OCI-LY1 (cell line): Measurements from ENCODE around the gene LGALS13.

Experiments used
- CTCF ChIP-seq: fragments of 200-600 bp; sonication (generic), shearing (Covaris generic); IDR thresholded peaks from 2 replicates; pipeline ENCODE4 v1.5.1; 2017; ENCODE audit warnings: mild to moderate bottlenecking, antibody characterized with exemption, low read length, moderate library complexity, mixed read lengths
- EZH2 ChIP-seq: fragments of 200-600 bp; sonication (generic), shearing (Covaris generic); IDR thresholded peaks from 2 replicates; pipeline ENCODE4 v1.8.0; 2017; ENCODE audit warnings: borderline replicate concordance, mixed run types, mild to moderate bottlenecking, antibody characterized with exemption, low read length, moderate library complexity, mixed read lengths

DNA sequence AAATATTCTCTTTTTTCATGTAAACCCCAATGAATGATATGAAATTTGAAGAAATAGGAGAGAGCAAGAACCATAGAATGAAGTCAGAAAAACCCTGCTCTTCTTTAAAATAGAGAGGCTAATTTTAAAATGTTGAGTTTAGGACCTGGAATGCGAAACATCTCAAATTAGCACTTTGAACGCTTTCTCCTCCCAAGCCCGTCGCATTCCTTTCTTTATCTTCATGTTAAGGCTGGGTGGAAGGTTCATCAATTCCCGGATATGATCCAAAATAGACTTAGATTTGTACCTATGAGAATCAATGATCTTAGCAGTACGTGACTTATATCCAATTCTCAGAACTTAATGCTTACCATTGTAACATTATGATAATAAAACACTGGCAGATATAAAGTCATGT, 29.3 kb downstream of the LGALS13 start:
- TF ChIP-seq CTCF (no peak), EZH2 (no peak)
